GM19193 (cell line): ENCODE measurements around the gene STUB1.

Experiments
- POLR2A ChIP-seq: IDR thresholded peaks from 4 replicates; pipeline ENCODE4 v1.6.1; 2011; ENCODE audit not compliant: insufficient read depth, insufficient read length; ENCODE audit errors: extremely low read depth

Gene STUB1

GRCh38 chr16:704552-705380 lies 24.6 kb downstream of the STUB1 start:
- no peak for TF ChIP-seq POLR2A

GRCh38 chr16:705431-706188 lies 25.4 kb downstream of the STUB1 start, which contains the start of gene FBXL16:
FBXL16 (minus strand) TSS chr16:705801; CDS start chr16:697405, 8,396 bp downstream.
- TF ChIP-seq POLR2A: no peak

GRCh38 chr16:706189-707061 lies 26.2 kb downstream of the STUB1 start:
- no peak for TF ChIP-seq POLR2A

- no peak for TF ChIP-seq POLR2A
Observed at GRCh38 chr16:707062-707538, 26.9 kb downstream of the STUB1 start.

- no peak for TF ChIP-seq POLR2A
Observed at GRCh38 chr16:708019-708418, 27.8 kb downstream of the STUB1 start.

GRCh38 chr16:708959-709358 lies 28.7 kb downstream of the STUB1 start:
- no peak for TF ChIP-seq POLR2A

GRCh38 chr16:709566-710499 lies 29.6 kb downstream of the STUB1 start:
- no peak for TF ChIP-seq POLR2A

- TF ChIP-seq POLR2A: no peak
Observed at GRCh38 chr16:710500-711075, 30.4 kb downstream of the STUB1 start.

- TF ChIP-seq POLR2A: no peak
Observed at GRCh38 chr16:711084-711483, 30.9 kb downstream of the STUB1 start.

- TF ChIP-seq POLR2A: no peak
Observed at GRCh38 chr16:711548-712320, 31.5 kb downstream of the STUB1 start.

- TF ChIP-seq POLR2A: no peak
Observed at GRCh38 chr16:714079-714478, 33.9 kb downstream of the STUB1 start.

- no peak for TF ChIP-seq POLR2A
Observed at GRCh38 chr16:714558-715476, 34.6 kb downstream of the STUB1 start, which contains the start of gene METRN. METRN (plus strand) TSS chr16:715118; CDS start chr16:715290, 172 bp downstream.
